IPS-NIHi11 (cell line): ENCODE results near the gene GADD45A.

Experiments used
- DNase-seq: peaks from one replicate; pipeline ENCODE4 v3.0.0; 2012; ENCODE audit warnings: mixed read lengths, low spot score

Gene GADD45A

DNA sequence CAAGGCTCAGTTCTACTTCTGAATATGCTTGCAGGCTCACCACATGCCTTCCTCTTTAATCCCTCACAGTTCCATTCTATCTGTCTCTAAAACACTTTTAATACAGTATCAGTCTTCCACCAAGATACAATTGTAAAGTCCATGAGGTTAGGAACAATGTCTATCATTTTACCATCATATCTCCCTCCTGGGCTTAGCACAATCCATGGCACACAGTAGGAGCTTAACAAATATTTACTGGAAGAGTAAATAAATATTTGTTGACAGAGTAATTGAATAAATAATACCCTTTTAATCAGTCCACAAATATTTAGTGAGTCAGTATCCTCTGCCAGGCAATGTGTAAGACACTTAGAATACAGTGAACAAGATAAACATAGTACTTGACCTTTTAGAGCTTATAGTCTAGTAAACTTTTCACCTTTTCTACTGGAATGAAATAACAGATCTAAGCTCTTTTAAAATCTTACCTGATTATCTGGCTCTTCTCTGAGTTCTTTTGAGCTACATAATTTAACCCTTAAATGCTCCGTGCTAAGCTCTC, 12.7 kb upstream of the GADD45A start:
- DNase-seq = no peak

DNA sequence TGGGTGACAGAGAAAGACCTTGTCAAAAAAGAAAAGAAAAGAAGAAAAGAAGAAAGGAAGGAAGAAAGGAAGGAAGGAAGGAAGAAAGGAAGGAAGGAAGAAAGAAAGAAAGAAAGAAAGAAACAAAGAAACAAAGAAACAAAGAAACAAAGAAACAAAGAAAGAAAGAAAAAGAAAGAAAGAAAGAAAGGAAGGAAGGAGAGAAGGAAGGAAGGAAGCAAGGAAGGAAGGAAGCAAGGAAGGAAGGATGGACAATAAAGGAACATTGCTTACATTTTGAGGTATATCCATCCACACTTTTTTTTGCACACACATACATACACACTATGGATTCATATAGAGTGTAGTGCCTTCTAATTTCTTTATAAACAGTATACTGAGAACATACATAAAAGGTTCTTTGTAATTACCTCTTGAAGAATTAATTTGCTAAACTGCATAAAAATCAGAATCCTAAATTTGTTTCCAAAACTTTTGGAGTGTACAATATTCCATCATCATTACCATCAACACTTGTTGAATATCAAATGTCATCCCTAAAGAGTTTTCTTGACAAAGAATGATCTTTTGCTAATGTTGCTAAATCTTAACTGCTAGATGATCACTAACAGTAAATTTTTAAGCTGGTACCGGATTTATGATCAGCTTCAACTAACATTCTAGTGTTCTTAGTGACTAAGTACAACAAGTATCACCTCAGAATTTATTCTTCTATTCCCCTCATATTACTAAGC, 11.4 kb upstream of the GADD45A start:
- no peak for DNase-seq

DNA sequence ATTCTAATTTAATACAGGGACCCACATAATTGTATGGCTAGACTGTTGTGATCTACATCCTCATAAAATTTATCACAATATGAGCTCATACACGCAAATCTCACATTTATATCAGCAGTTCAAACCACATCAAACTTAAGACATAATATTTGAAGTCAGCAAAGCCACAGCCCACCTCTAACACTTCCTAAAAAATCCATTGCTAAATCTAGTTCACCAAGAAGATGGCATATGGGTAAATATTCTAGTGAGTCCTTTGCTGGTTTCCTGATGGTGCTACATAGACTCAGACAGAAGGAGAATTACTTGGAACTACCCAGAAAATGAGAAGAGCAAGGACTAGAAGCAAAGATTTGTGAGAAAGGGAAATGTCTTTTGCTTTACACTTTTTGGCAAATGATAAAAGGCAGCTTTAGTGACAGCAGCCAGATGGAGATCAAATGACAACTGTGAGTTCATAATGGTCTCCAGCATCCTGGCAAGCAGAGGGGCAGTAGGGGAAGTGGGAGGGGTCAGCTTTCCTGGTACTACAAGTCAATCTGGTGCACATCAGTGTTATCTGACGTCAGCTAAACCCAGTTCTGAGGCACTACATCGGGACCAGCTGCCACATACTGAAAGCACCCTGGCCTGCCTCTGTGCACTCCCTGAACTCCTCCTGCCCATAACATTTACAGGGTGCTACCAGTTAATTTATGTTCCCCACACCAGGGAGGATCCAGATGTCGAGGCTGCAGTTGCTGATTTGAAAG, 10.6 kb upstream of the GADD45A start:
- DNase-seq = peak; percentile 22

DNA sequence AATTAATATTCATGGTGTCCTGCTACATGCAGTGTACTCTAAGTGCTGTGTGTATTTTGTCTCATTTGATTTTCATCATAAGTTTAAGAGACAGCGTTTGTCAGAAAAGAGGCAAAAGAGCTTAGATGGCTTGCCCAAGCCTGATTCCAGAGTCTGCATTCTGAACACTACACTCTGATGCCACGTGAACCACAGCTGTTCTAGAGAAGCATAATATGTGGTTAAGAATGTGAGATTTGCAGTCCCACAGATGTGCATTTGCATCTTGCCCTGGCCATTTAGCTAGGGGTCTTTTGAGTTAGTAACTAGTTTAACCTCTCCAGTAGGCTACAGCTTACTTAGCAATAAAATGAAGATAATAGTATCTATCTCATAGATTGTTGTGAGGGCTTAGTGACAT, 9.2 kb upstream of the GADD45A start:
- DNase-seq = no peak

DNA sequence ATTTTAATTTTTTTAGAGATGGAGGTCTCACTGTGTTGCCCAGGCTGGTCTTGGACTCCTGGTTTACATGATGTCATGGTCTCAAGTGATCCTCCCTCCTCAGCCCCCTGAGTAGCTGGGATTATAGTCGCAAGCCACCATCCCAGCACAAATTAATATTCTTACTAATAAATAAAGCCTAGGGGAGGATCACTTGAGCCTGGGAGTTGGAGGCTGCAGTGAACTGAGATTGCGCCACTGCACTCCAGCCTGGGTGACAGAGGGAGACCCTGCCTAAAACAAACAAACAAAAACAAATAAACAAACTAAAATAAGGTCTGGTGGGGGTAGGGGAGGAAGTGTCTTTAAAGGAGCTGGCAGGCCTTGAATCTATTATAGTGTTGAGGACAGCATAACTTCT, 8.7 kb upstream of the GADD45A start:
- no peak for DNase-seq

DNA sequence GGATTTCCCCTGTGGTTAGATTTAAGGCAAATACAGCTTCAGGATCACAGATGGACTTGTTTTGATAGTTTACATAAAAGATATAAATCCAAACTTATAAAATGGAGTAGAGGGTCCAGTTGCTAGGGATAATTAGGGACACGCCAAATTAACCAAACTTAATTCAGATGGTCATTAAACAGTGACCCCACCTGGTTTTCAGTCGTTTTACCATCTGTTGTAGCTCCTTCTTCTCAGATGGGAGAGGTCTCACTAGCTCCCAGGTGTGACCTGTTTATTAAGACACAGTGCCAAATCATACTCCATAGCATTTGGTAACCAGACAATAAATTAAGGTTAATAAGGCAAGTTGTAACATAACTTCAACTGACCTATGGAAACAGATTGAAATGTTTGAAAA, 8.1 kb upstream of the GADD45A start:
- DNase-seq = no peak

DNA sequence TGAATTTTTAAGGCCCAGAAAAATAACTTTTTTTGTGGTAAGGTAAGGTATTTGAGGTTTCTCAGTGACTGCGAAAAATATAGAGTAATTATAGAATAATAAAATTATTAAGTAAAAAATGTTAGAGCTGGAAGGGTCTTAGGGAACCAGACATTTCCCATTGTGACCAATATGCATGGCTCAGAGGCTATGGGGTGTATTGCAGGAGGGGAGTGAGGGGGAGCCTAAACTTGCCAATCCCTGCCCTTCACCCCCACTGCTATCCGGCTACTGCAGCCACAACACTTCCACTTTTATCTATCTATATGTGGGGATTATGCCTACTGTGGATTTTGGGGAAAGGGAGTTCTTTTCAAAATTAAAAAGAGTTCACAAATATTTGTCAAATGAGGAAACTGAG, 7.6 kb upstream of the GADD45A start:
- no peak for DNase-seq

DNA sequence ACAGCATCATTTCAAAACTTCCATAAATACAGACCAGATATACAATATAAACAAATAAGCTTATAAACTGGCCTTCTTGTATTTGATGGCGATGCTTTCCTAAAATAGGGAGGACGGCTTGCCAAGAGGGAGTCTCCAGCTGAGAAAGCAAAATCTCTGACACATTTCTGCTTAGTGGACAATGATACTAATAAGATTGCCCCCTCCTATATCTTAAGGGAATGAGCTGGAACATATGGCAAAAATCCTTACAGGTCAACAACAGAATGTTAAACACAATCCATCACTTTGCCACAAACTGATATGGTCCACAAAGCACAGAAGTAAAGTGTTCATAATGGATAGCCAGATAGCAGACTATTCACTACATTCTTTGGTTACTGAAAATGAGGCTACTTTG, 7.1 kb upstream of the GADD45A start:
- no peak for DNase-seq

DNA sequence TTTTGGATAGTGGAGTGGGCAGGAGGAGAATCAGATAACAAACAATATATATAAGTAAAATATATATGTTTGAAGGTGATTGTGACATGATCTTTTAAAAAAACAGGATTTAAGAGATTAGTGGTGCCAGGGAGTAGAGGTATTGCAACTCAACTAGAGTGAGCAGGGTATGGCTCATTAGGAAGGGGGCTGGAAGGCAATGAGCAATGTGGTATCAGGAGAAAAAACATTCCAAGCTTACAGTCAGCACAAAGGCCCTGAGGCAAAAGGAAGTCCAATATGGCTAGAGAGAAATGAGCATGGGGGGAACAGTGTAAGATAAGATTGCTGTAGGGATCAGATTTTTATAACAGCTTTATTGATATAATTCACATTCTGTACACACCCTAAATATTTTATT, 5.3 kb upstream of the GADD45A start:
- no peak for DNase-seq

DNA sequence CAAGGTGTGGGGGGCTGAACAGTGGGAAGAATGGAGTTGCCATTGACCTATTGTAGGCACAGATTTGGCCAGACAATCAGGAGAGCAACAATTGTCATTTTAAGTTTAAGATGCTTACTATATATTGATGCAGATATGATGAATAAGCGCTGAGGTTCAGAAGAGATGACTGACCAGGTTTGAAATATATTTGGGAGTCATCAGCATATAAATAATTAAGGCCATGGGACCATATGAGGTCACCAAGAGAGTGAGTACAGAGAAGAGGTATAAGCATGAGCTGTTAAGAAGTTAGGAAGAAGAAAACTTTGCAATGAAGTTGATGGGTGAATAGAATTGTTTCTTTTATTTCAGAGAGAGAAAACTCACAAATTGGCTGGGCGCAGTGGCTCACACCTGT, 4.5 kb upstream of the GADD45A start:
- DNase-seq = no peak

DNA sequence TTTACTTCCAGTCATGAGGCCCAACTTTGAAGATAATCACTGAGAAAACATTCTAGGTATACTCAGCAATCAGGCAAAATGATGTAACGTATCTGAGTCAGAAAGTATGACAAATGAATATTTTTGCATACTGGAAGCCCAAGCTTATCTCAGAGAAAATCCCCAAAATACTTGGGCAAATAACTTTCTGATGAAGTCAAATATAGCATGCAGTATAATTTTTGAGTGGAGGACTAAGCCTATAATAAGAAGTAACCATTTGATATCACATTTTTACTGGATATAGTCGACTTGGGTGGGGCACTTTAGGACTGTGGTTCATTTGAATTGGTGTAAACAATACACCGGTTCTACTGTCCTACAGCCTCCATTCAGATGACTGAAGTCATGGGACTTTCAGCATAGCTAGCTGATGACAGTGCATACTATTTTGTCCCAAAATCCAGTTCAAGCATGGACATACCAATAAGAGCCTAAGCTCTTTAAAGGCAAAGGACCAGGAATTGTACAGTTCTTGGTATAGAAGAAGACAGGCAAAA, 2.3 kb upstream of the GADD45A start:
- no peak for DNase-seq

DNA sequence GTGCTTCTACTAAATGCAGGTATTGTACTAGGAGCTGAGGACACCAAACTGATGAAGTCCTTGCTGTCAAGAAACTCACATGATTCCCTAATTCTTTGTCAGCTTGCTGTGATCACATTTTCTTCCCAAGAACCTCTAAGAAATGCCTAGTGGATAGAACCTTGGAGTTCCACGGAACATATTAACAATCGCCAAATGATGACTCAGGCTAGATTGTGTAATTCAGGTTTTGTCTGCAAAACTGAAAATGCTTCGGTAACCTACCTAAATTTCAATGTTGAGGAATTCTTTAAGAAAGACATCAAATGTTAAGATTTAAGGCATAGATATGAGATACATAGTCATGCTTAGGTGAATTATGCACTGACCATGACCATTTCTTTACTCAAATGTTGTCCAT, 1.7 kb upstream of the GADD45A start:
- no peak for DNase-seq

DNA sequence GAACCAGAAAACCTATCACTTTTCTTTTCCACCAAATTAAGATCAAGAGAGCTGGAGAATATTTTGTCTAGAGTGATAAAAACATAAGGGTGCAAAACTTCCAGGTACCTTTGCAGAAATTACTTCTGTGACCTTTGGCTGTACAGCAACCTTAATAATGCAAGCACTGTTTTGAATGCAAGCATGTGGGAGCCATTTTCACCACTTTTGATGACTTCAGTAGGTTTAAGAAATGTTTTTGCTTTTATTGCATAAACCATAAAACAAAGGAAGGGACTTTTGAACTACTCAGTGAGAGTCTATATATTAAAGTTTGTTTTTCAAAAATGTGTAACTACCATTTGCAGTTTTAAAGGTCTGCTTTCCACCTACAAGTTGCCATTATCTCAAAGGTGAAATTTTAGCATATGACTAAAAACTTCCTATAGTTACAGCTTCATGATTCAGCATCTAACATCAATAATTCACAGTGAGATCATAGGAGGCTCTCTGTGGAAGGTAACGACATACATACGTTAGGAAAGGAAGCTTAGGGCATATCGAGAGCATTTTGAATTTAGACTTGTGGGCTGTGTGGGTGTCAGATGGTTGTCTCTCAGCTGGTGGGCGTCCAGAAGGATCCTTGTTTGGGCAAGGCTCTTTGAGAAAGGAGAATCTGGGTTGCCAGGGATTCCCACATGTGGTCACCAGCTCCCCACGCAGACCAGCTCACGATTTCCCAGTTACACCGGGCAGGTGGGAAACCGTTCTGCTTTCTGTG, 1.1 kb upstream of the GADD45A start:
- no peak for DNase-seq

DNA sequence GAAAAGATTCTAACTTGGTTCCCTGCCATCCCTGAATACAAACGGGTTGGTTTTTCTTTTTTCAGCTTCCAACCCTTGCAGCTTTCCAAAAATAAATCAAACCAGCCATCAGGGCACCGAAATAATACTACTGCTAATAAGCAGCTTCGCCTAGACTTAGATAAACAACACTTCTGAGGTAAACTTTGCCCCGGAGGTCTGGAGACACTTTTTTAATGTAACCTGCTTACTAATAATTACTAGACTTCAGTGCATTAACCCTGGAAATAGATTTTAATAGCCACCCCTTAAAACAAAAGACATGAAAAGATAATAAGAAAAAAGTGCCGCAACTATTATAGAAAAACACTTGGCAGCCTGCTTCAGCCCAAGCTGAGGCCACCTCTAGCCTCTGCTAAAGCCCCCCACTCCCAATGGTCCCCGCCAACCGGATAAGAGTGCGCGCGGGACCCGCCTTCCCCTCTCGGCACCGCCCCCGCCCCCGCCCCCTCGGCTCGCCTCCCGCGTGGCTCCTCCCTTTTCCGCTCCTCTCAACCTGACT, 405 bp upstream of the GADD45A start:
- no peak for DNase-seq

DNA sequence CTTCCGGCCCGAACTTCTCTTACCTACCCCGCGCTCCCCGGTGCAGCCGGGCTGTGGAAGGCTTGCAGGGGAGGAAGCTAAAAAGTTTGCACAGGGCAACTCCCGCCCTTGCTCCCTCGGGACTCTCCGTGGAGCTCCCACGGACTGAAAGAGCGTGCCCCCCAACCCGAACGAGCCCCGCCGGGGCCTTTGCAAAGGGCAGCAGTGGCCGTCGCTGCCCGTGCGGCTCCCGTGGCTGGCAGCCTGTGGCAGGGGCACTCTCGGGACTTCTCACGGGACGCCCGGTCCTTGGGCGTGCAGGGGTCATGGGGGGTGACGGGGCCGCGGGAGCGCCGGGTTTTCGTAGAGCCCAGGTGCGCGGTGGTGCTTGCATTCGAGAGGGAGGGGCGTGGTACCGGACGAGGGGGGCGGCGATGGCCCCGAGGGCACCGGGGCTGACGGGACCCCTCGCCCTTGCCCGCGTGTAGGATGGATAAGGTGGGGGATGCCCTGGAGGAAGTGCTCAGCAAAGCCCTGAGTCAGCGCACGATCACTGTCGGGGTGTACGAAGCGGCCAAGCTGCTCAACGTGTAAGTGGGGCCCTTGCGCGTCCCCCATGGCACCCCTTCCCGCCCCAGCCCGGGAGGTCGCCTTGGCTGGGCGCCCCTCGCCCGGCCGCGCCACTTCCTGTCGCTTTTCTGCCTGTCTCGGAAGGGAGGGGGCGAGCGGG, 711 bp downstream of the GADD45A start:
- peak; percentile 27 for DNase-seq

DNA sequence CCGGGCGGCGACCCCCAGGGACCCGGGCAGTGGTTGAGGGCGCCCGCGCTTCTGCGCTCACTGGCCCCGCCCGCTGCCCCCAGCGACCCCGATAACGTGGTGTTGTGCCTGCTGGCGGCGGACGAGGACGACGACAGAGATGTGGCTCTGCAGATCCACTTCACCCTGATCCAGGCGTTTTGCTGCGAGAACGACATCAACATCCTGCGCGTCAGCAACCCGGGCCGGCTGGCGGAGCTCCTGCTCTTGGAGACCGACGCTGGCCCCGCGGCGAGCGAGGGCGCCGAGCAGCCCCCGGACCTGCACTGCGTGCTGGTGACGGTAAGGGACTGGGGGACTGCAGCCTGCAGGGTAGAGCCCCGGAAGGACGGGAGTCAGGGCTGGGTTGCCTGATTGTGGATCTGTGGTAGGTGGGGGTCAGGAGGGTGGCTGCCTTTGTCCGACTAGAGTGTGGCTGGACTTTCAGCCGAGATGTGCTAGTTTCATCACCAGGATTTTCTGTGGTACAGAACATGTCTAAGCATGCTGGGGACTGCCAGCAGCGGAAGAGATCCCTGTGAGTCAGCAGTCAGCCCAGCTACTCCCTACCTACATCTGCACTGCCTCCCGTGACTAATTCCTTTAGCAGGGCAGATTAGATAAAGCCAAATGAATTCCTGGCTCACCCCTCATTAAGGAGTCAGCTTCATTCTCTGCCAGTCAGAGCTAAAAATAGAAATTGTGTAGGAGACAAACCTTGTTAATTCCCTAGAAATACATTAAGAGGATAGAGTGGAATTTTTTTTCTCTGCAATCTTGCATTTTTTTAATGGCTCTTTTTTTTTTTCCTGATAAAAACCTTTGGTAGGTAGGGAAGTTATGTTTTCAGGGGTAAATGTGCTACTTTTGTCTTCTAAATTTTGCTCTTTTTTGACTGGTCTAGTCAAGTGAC, 1.5 kb downstream of the GADD45A start:
- peak; percentile 49 for DNase-seq

DNA sequence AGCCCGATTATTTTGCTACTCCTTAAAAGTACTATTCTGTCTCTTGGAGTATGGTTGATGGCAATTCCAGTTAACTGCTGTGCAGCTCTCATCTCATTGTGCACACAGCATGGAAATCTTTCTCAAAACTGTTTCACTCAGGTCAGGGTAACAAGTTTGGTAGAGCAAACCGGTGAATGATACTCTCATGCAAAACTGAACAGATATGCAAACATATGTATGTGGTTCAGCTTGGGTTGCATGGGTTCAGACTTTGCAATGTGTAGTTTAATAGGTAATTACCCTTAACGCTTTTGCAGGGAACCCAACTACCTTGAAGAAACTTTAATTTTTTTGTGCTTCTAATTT, 2.2 kb downstream of the GADD45A start:
- DNase-seq = no peak

DNA sequence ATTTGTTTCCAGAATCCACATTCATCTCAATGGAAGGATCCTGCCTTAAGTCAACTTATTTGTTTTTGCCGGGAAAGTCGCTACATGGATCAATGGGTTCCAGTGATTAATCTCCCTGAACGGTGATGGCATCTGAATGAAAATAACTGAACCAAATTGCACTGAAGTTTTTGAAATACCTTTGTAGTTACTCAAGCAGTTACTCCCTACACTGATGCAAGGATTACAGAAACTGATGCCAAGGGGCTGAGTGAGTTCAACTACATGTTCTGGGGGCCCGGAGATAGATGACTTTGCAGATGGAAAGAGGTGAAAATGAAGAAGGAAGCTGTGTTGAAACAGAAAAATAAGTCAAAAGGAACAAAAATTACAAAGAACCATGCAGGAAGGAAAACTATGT, 2.6 kb downstream of the GADD45A start:
- DNase-seq = no peak

DNA sequence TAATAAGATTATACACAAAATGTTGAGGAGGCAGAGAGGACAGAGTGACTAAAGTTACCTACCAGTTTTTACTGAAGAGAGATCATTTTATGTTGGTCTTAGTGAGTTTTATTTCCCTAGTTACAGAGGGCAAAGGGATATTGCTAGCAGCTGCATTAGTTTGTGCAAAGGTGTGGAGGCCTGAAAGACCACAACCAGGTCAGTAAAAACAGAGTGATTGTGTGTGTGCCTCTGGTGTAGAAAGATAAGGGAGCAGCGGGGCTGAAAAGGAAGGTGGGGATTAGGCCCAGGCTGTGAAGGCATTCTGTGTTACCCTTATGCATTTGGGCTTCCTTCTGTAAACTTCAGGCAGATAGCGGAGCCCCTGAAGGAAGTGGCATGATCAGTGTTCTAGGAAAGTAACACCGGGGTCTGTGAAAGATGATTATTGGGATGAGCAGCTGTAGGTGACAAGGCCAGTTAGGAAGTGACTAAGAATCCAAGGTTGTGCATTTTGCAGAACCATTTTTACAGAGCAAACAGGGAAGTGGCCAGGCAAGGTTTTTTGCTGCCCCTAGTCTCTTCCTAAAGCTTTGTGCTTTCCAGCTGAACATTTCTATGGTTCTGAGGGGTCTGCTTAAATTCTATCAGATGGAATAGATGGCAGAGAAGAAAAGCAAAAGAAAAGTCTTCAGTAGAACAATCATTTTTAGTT, 3.7 kb downstream of the GADD45A start:
- no peak for DNase-seq
